Prostate gland (tissue), 2 donors: ENCODE measurements around the gene EMP1. TPM values are rescaled to one million over a fixed set of nuclear protein-coding genes. Genes with fewer than 3 reads are reported as not detected.

Source experiments
- DNase-seq: peaks from one replicate; pipeline ENCODE4 v3.0.0-alpha.2; 2019; ENCODE audit warnings: low spot score
- H3K27ac ChIP-seq, 2 donors: fragments of 200-600 bp; sonication (generic); 2 replicates each; pipeline ENCODE4 v1.5.1; 2017 to 2019
- H3K27me3 ChIP-seq: fragments of 200-600 bp; sonication (generic); replicated peaks from 2 replicates; pipeline ENCODE4 v1.5.1; 2019; ENCODE audit not compliant: insufficient read depth
- H3K36me3 ChIP-seq, 2 donors: fragments of 200-600 bp; sonication (generic); 1 replicate in 1 of 2; 2 replicates in 1 of 2; pipeline versions ENCODE4 v1.5.1 to v1.8.1; 2017 to 2019
- H3K4me1 ChIP-seq: fragments of 200-600 bp; sonication (generic); replicated peaks from 2 replicates; pipeline ENCODE4 v1.5.1; 2019
- H3K4me3 ChIP-seq, 2 donors: fragments of 200-600 bp; sonication (generic); 2 replicates each; pipeline ENCODE4 v1.5.1; 2017 to 2019
- H3K9me3 ChIP-seq: fragments of 200-600 bp; sonication (generic); 2 replicates; pipeline ENCODE4 v1.5.1; 2017
- CTCF ChIP-seq, 4 experiments: fragments of 200-600 bp in 2 of 4; fragments of 450-650 bp in 2 of 4; sonication (generic) in 2 of 4; IDR thresholded peaks; 1 replicate in 3 of 4; 2 replicates in 1 of 4; pipeline ENCODE4 v1.5.1; 2016 to 2019; ENCODE audit warnings: antibody characterized with exemption in 4 of 4, mild to moderate bottlenecking in 2 of 4, moderate library complexity in 2 of 4
- POLR2A ChIP-seq: fragments of 450-650 bp; IDR thresholded peaks from one replicate; pipeline ENCODE4 v1.6.1; 2016; ENCODE audit warnings: antibody characterized with exemption, mild to moderate bottlenecking
- POLR2AphosphoS5 ChIP-seq: sonication (generic); formaldehyde crosslinking; IDR thresholded peaks from one replicate; pipeline ENCODE4 v1.6.1; 2017; ENCODE audit warnings: antibody characterized with exemption
- WGBS: methylation state at CpG from one replicate; pipeline ENCODE4 v1.1.5; 2018; 5-methylcytosine and 5-hydroxymethylcytosine counted together
- intact Hi-C: fragments of 100-400 bp; cut with DNase I; formaldehyde crosslinking; loops from one replicate; pipeline ENCODE4 v1.14.2; 2022
- total RNA-seq, 2 donors: library from RNA; depleted of rRNA; stranded (reverse); fragments of >200 nt; gene quantifications; one replicate each; pipeline ENCODE4 v1.1.0, GENCODE V29; 2016

EMP1 gene
- total RNA-seq, 2 donors from 2014 or later: 38.9 to 71.6 TPM

DNA sequence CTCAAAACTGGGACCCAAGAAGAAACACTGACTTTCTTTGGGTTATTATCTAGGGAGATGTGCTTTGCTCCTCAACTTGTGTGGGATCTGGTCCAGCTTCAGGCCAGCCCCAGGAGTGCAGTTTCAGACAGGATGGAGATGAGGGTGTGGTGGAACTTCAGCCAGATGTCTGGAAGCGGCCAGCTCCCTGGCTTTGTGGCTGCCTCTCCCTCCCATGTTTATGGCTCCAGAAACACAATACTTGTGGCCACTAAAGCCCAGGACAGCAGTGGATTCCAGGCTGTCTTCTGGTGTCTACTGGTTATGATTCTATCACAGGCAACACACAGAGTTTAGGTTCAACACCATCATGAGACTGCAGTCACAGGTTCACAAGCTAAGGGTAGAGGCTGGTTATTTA is 44.2 kb upstream of the EMP1 start:
- DNase-seq: no peak
- H3K4me3 ChIP-seq: no peak overlapping the region
- WGBS: 78% methylated on average over 1 of the region's 1 CpG
- no peaks in the 10 kb centered on the region for H3K27me3 ChIP-seq
- TF ChIP-seq CTCF (IDR thresholded peaks at IDR 0.05): no peak
- TF ChIP-seq POLR2AphosphoS5: no peak
- no peak for TF ChIP-seq POLR2A
- H3K27ac ChIP-seq: no peak overlapping the region
- H3K9me3 ChIP-seq: no peaks in the 10 kb centered on the region
- intact Hi-C loops: no loop called here
- no peaks in the 10 kb centered on the region for H3K36me3 ChIP-seq
- no peaks in the 10 kb centered on the region for H3K4me1 ChIP-seq

- WGBS: 96% methylated on average over 6 of the region's 6 CpGs
- no peaks in the 10 kb centered on the region for H3K36me3 ChIP-seq
- no peaks in the 10 kb centered on the region for H3K4me1 ChIP-seq
- H3K27me3 ChIP-seq: no peaks in the 10 kb centered on the region
- DNase-seq: no peak
- intact Hi-C loops: no loop called here
- no peaks in the 10 kb centered on the region for H3K9me3 ChIP-seq
- H3K4me3 ChIP-seq: no peak overlapping the region
- H3K27ac ChIP-seq: no peak overlapping the region
- TF ChIP-seq POLR2AphosphoS5 (no peak), CTCF (IDR thresholded peaks at IDR 0.05) (no peak), POLR2A (no peak)
Measured at GRCh38 chr12:13152756-13153155, 43.8 kb upstream of the EMP1 start.

GRCh38 chr12:13153180-13153579 is 43.3 kb upstream of the EMP1 start:
- TF ChIP-seq CTCF (IDR thresholded peaks at IDR 0.05): no peak
- no peak for TF ChIP-seq POLR2A
- no peak for TF ChIP-seq POLR2AphosphoS5
- intact Hi-C loops: no loop called here
- DNase-seq: no peak
- no peak overlapping the region for H3K4me3 ChIP-seq
- 78% methylated on average over 7 of the region's 7 CpGs for WGBS
- no peaks in the 10 kb centered on the region for H3K4me1 ChIP-seq
- H3K27ac ChIP-seq: no peak overlapping the region
- H3K27me3 ChIP-seq: no peaks in the 10 kb centered on the region
- no peaks in the 10 kb centered on the region for H3K9me3 ChIP-seq
- H3K36me3 ChIP-seq: no peaks in the 10 kb centered on the region

DNA sequence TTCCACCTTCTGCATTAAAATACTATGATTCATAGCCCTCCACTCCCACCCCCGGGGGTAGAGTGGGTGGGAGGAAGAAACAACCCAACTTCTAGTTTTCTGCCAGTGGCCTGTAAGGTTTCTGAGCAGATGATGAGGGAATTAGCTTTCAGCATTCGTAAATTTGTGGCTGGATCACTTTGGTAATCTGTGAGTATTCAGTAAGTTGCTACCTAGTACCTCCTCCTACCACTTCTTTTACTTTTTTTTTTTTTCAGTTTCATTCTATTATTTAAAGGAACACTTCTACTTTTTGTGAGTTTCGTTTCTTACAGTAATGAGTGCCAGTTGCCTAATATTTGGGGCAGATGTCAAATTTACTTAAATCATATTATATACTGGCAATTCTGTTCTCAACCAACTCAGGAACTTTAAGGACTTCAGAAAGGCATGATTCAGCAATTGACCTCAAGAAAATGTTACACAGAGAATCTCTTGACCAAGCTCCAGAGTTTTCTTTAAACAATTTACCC is 42.4 kb upstream of the EMP1 start:
- H3K4me3 ChIP-seq: no peak overlapping the region
- no peak for DNase-seq
- H3K36me3 ChIP-seq: no peaks in the 10 kb centered on the region
- TF ChIP-seq CTCF (IDR thresholded peaks at IDR 0.05) (no peak), POLR2AphosphoS5 (no peak), POLR2A (no peak)
- no peaks in the 10 kb centered on the region for H3K9me3 ChIP-seq
- intact Hi-C loops: no loop called here
- no peaks in the 10 kb centered on the region for H3K4me1 ChIP-seq
- H3K27me3 ChIP-seq: no peaks in the 10 kb centered on the region
- H3K27ac ChIP-seq: no peak overlapping the region
- 48% methylated on average over 3 of the region's 3 CpGs for WGBS

- Histone ChIP-seq H3K9me3 (no peaks in the 10 kb centered on the region), H3K4me1 (no peaks in the 10 kb centered on the region), H3K27me3 (no peaks in the 10 kb centered on the region), H3K36me3 (no peaks in the 10 kb centered on the region), H3K27ac (no peak overlapping the region), H3K4me3 (no peak overlapping the region)
- TF ChIP-seq POLR2AphosphoS5: no peak
- no peak for TF ChIP-seq CTCF (IDR thresholded peaks at IDR 0.05)
- no peak for TF ChIP-seq POLR2A
- DNase-seq: no peak
- intact Hi-C loops: no loop called here
Measured at GRCh38 chr12:13154831-13155230, 41.7 kb upstream of the EMP1 start.
